ENCODE measurements around the gene ALDH3A2. TPM values are rescaled to one million over a fixed set of nuclear protein-coding genes. Genes with fewer than 3 reads are reported as not detected.

ALDH3A2 gene
- total and polyA plus RNA-seq, 2 donors (not counting 1 experiment from before 2014, with no cell fraction given) = 7.5 to 35.1 TPM

DNA sequence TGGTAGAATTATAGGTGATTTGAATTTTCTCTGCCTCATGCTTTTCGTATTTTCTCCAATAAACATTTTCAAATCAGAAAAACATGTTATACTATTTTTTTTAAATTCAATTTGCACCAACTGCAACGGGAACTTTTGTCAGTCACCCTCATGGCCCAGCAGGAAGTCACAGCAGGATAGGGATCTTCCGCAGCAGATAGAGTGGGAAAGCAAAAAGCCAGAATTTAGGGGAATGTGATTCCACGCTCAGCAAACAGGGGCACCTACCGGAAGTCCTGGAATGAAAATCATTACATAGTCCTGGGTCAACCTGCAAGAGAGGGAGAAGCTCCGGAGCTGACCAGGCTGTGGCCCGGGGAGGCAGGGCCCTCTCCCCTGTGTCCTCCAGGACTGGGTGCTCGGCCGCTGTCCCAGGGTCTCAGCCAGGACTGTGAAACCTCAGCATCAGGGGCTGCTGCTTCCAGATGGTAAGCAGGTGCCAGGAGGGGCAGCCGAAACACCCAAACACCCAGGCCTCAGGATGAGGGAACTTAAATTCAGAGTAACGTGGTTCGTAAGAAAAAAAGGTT, 64.0 kb downstream of the ALDH3A2 start:
- Mint-ChIP-seq H3K9me3 (ENCODE audit: insufficient read depth) (no peaks in the 10 kb centered on the region), H3K27ac (no peak overlapping the region), H3K27me3 (no peaks in the 10 kb centered on the region), H3K4me3 (no peak overlapping the region), H3K4me1 (no peaks in the 10 kb centered on the region)
- Histone ChIP-seq H4K20me1 (ENCODE audit: control insufficient read depth, insufficient read depth, low read length, poor library complexity, severe bottlenecking) (no peaks in the 10 kb centered on the region), H3K4me1 (ENCODE audit: control insufficient read depth in 2 of 2, insufficient read depth in 2 of 2, low read length in 2 of 2) (no peaks in the 10 kb centered on the region), H3K4me3 (ENCODE audit: control extremely low read depth in 1 of 5, extremely low read depth in 1 of 5, insufficient read depth in 1 of 5, low read depth in 2 of 5, low read length in 4 of 5) (no peak overlapping the region), H3K36me3 (replicated peaks in 1 of 2; ENCODE audit: control extremely low read depth in 1 of 2, control insufficient read depth in 1 of 2, extremely low read depth in 1 of 2, insufficient read depth in 2 of 2, low read length in 1 of 2) (no peaks in the 10 kb centered on the region), H3K27me3 (replicated peaks in 1 of 4; ENCODE audit: control extremely low read depth in 1 of 4, control insufficient read depth in 3 of 4, insufficient read depth in 4 of 4, low read length in 3 of 4) (no peaks in the 10 kb centered on the region), H3K9me3 (ENCODE audit: control extremely low read depth in 1 of 3, control insufficient read depth in 2 of 3, insufficient read depth in 1 of 3, low read length in 2 of 3) (no peaks in the 10 kb centered on the region), H2AFZ (ENCODE audit: insufficient read depth, low read depth, low read length, poor library complexity, severe bottlenecking) (no peak overlapping the region), H3K27ac (ENCODE audit: low read length in 2 of 2) (no peak overlapping the region), H3K9ac (ENCODE audit: low read length) (no peak overlapping the region), H3K79me2 (ENCODE audit: control insufficient read depth, insufficient read depth, low read length) (no peaks in the 10 kb centered on the region), H3K4me2 (replicated peaks; ENCODE audit: low read depth, low read length, poor library complexity, severe bottlenecking) (no peak overlapping the region)
- ChIA-PET POLR2A (no interaction called here), CTCF (no interaction called here)
- intact Hi-C loops (cut with micrococcal nuclease) = no loop called here
- DNase-seq = no peak
- no peak for TF ChIP-seq EZH2 (IDR thresholded peaks at IDR 0.05; ENCODE audit: borderline replicate concordance, insufficient read depth, low read depth, low read length, poor library complexity, severe bottlenecking)
- TF ChIP-seq, protein P1, sequence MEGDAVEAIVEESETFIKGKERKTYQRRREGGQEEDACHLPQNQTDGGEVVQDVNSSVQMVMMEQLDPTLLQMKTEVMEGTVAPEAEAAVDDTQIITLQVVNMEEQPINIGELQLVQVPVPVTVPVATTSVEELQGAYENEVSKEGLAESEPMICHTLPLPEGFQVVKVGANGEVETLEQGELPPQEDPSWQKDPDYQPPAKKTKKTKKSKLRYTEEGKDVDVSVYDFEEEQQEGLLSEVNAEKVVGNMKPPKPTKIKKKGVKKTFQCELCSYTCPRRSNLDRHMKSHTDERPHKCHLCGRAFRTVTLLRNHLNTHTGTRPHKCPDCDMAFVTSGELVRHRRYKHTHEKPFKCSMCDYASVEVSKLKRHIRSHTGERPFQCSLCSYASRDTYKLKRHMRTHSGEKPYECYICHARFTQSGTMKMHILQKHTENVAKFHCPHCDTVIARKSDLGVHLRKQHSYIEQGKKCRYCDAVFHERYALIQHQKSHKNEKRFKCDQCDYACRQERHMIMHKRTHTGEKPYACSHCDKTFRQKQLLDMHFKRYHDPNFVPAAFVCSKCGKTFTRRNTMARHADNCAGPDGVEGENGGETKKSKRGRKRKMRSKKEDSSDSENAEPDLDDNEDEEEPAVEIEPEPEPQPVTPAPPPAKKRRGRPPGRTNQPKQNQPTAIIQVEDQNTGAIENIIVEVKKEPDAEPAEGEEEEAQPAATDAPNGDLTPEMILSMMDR (IDR thresholded peaks at IDR 0.05) = no peak
- 94% methylated on average over 6 of the region's 12 CpGs for WGBS (ENCODE audit: insufficient coverage)
- no peak for ATAC-seq (ENCODE audit: low read depth)

DNA sequence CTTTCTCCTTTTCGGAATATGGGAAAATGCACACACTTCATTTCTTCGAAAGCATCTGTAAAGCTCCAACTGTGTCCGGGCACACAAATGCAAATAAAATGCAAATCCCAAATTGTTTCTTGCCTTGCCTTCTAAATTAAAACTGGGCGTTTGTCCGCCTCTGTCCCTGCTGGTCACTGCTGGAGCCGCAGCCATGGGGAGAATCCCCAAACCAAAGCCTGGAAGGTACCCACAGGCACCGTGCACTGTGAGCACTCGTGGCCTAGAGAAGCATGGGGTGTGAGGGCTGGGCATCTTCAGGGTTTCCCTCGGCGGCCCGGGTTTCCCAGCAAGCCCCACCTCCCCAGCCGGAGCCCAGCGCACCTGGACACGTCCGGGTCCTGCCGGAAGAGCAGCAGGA, 64.9 kb downstream of the ALDH3A2 start:
- intact Hi-C loops (cut with micrococcal nuclease) = no loop called here
- H3K9me3 ChIP-seq (ENCODE audit: control extremely low read depth in 1 of 3, control insufficient read depth in 2 of 3, insufficient read depth in 1 of 3, low read length in 2 of 3) = no peaks in the 10 kb centered on the region
- no peak overlapping the region for H2AFZ ChIP-seq (ENCODE audit: insufficient read depth, low read depth, low read length, poor library complexity, severe bottlenecking)

More for the DNA sequence above, 64.9 kb downstream of the ALDH3A2 start:
- H3K9me3 Mint-ChIP-seq (ENCODE audit: insufficient read depth) = no peaks in the 10 kb centered on the region
- Histone ChIP-seq H3K4me3 (ENCODE audit: control extremely low read depth in 1 of 5, extremely low read depth in 1 of 5, insufficient read depth in 1 of 5, low read depth in 2 of 5, low read length in 4 of 5) (no peak overlapping the region), H3K9ac (ENCODE audit: low read length) (no peak overlapping the region), H3K79me2 (ENCODE audit: control insufficient read depth, insufficient read depth, low read length) (no peaks in the 10 kb centered on the region), H3K4me1 (ENCODE audit: control insufficient read depth in 2 of 2, insufficient read depth in 2 of 2, low read length in 2 of 2) (no peaks in the 10 kb centered on the region), H3K36me3 (replicated peaks in 1 of 2; ENCODE audit: control extremely low read depth in 1 of 2, control insufficient read depth in 1 of 2, extremely low read depth in 1 of 2, insufficient read depth in 2 of 2, low read length in 1 of 2) (no peaks in the 10 kb centered on the region), H4K20me1 (ENCODE audit: control insufficient read depth, insufficient read depth, low read length, poor library complexity, severe bottlenecking) (no peaks in the 10 kb centered on the region), H3K27me3 (replicated peaks in 1 of 4; ENCODE audit: control extremely low read depth in 1 of 4, control insufficient read depth in 3 of 4, insufficient read depth in 4 of 4, low read length in 3 of 4) (no peaks in the 10 kb centered on the region), H3K27ac (ENCODE audit: low read length in 2 of 2) (no peak overlapping the region), H3K4me2 (replicated peaks; ENCODE audit: low read depth, low read length, poor library complexity, severe bottlenecking) (no peak overlapping the region)
- ChIA-PET POLR2A (no interaction called here), CTCF (no interaction called here)
- DNase-seq (no peak), ATAC-seq (ENCODE audit: low read depth) (no peak)
- no peaks in the 10 kb centered on the region for H3K4me1 Mint-ChIP-seq
- H3K27ac Mint-ChIP-seq = no peak overlapping the region
- TF ChIP-seq, protein P1 (IDR thresholded peaks at IDR 0.05) = no peak
- TF ChIP-seq EZH2 (IDR thresholded peaks at IDR 0.05; ENCODE audit: borderline replicate concordance, insufficient read depth, low read depth, low read length, poor library complexity, severe bottlenecking) = no peak
- WGBS (ENCODE audit: insufficient coverage) = 87% methylated on average over 14 of the region's 16 CpGs
- H3K4me3 Mint-ChIP-seq = no peak overlapping the region
- H3K27me3 Mint-ChIP-seq = no peaks in the 10 kb centered on the region
